Measurements from ENCODE around the gene STING1.
"Not testable (repeated sequence)": the region's sequence is repeated elsewhere in the genome, so short reads cannot be mapped to it uniquely, and the experiment has no call there.

GRCh38 chr5:139525586-139526308, 43.2 kb upstream of the STING1 start:
- TF ChIP-seq CTCF (IDR thresholded peaks at IDR 0.05; ENCODE audit: insufficient read depth, low read length, poor library complexity, severe bottlenecking); EZH2phosphoT487 (conservative IDR thresholded peaks at IDR 0.05; ENCODE audit: low read length): not testable (repeated sequence)
